B cell (primary cell): ENCODE measurements around the gene PAK6. TPM values are rescaled to one million over a fixed set of nuclear protein-coding genes. Genes with fewer than 3 reads are reported as not detected.

ENCODE experiments used
- ATAC-seq: fragments of 200-7000 bp; cut with Tn5 transposase; one replicate; pipeline ENCODE4 v1.10.0; 2021; ENCODE audit warnings: low read depth, mild to moderate bottlenecking, moderate number of reproducible peaks, moderate library complexity
- CTCF ChIA-PET: fragments of 350-600 bp; sonication (Branson Sonifier 250); formaldehyde crosslinking; loops from one replicate; lab custom pipeline; 2021; ENCODE audit warnings: antibody characterized with exemption, inconsistent platforms; lab: Charles Lee
- POLR2A ChIA-PET: fragments of 350-600 bp; sonication (Branson Sonifier 250); formaldehyde crosslinking; loops from one replicate; lab custom pipeline; 2021; ENCODE audit warnings: antibody characterized with exemption; lab: Charles Lee
- DNase-seq: peaks from one replicate; pipeline ENCODE4 v3.0.0; 2013
- H2AFZ ChIP-seq: 2 replicates; pipeline ENCODE4 v1.6.1; 2012; ENCODE audit warnings: mild to moderate bottlenecking, low read depth, low read length; ENCODE audit not compliant: insufficient read depth, poor library complexity, severe bottlenecking
- H3K27ac ChIP-seq, 2 donors: 1 replicate in 1 of 2; 2 replicates in 1 of 2; pipeline ENCODE4 v1.5.1; 2012 to 2013; ENCODE audit warnings: low read length in 2 of 2, mild to moderate bottlenecking in 2 of 2, moderate library complexity in 1 of 2
- H3K27me3 ChIP-seq, 4 experiments: fragments of 200-600 bp in 1 of 4; sonication (generic) in 1 of 4; replicated peaks in 1 of 4; 1 replicate in 2 of 4; 2 replicates in 2 of 4; pipeline versions ENCODE4 v1.6.1 to v1.7.0; 2013 to 2016; ENCODE audit warnings: low read length in 3 of 4, mild to moderate bottlenecking in 2 of 4, mixed read lengths in 1 of 4, moderate library complexity in 1 of 4; ENCODE audit not compliant: insufficient read depth in 4 of 4, control insufficient read depth in 3 of 4; ENCODE audit errors: control extremely low read depth in 1 of 4
- H3K36me3 ChIP-seq, 2 experiments: replicated peaks in 1 of 2; 1 replicate in 1 of 2; 2 replicates in 1 of 2; pipeline versions ENCODE4 v1.6.1 to v1.7.1; 2013; ENCODE audit warnings: low read length in 1 of 2; ENCODE audit not compliant: insufficient read depth in 2 of 2, control insufficient read depth in 1 of 2; ENCODE audit errors: control extremely low read depth in 1 of 2, extremely low read depth in 1 of 2
- H3K4me1 ChIP-seq, 2 donors: fragments of 200-600 bp in 1 of 2; sonication (generic) in 1 of 2; 1 replicate in 1 of 2; 2 replicates in 1 of 2; pipeline versions ENCODE4 v1.5.1 to v1.6.1; 2013 to 2017; ENCODE audit warnings: low read length in 2 of 2; ENCODE audit not compliant: control insufficient read depth in 2 of 2, insufficient read depth in 2 of 2
- H3K4me2 ChIP-seq: replicated peaks from 2 replicates; pipeline ENCODE3; 2012; ENCODE audit warnings: mild to moderate bottlenecking, low read depth, low read length; ENCODE audit not compliant: poor library complexity, severe bottlenecking
- H3K4me3 ChIP-seq, 5 experiments: fragments of 200-600 bp in 1 of 5; sonication (generic) in 1 of 5; 1 replicate in 3 of 5; 2 replicates in 2 of 5; pipeline versions ENCODE4 v1.5.1 to v1.7.0; 2011 to 2016; ENCODE audit warnings: low read length in 4 of 5, mild to moderate bottlenecking in 4 of 5, low read depth in 2 of 5, control low read depth in 1 of 5, moderate library complexity in 1 of 5; ENCODE audit not compliant: insufficient read depth in 1 of 5; ENCODE audit errors: control extremely low read depth in 1 of 5, extremely low read depth in 1 of 5
- H3K79me2 ChIP-seq: fragments of 200-600 bp; sonication (generic); one replicate; pipeline ENCODE4 v1.6.0; 2016; ENCODE audit warnings: low read length; ENCODE audit not compliant: control insufficient read depth, insufficient read depth
- H3K9ac ChIP-seq: fragments of 200-600 bp; sonication (generic); 2 replicates; pipeline ENCODE4 v1.6.1; 2017; ENCODE audit warnings: mild to moderate bottlenecking, low read length, moderate library complexity
- H3K9me3 ChIP-seq, 3 donors: one replicate each; pipeline versions ENCODE4 v1.6.1 to v1.7.1; 2013; ENCODE audit warnings: low read length in 2 of 3; ENCODE audit not compliant: control insufficient read depth in 2 of 3, insufficient read depth in 1 of 3; ENCODE audit errors: control extremely low read depth in 1 of 3
- H4K20me1 ChIP-seq: 2 replicates; pipeline ENCODE4 v1.6.0; 2012; ENCODE audit warnings: mild to moderate bottlenecking, low read length; ENCODE audit not compliant: insufficient read depth, control insufficient read depth, poor library complexity, severe bottlenecking
- H3K27ac Mint-ChIP-seq: one replicate; pipeline ENCODE4 v1.8.0; 2021; ENCODE audit warnings: mixed read lengths
- H3K27me3 Mint-ChIP-seq: one replicate; pipeline ENCODE4 v1.8.0; 2021; ENCODE audit warnings: mixed read lengths
- H3K4me1 Mint-ChIP-seq: one replicate; pipeline ENCODE4 v1.8.0; 2021; ENCODE audit warnings: mixed read lengths
- H3K4me3 Mint-ChIP-seq: one replicate; pipeline ENCODE4 v1.8.0; 2021; ENCODE audit warnings: mixed read lengths
- H3K9me3 Mint-ChIP-seq: one replicate; pipeline ENCODE4 v1.8.0; 2022; ENCODE audit warnings: mixed read lengths; ENCODE audit not compliant: insufficient read depth
- CTCF ChIP-seq: fragments of 200-600 bp; IDR thresholded peaks from one replicate; pipeline ENCODE4 v1.8.0; 2022; ENCODE audit warnings: antibody characterized with exemption, mild to moderate bottlenecking
- EZH2 ChIP-seq: IDR thresholded peaks from 2 replicates; pipeline ENCODE4 v1.6.1; 2012; ENCODE audit warnings: borderline replicate concordance, low read depth, mild to moderate bottlenecking, moderate library complexity, low read length; ENCODE audit not compliant: insufficient read depth, poor library complexity, severe bottlenecking
- WGBS: methylation state at CpG from one replicate; pipeline ENCODE4 v1.1.5; 2013; ENCODE audit warnings: missing lambda C conversion rate; ENCODE audit not compliant: insufficient coverage; 5-methylcytosine and 5-hydroxymethylcytosine counted together
- intact Hi-C: fragments of 100-400 bp; cut with micrococcal nuclease; formaldehyde crosslinking; loops from one replicate; pipeline ENCODE4 v1.10.0; 2022
- polyA plus RNA-seq: library from polyadenylated mRNA; depleted of rRNA; stranded (reverse); fragments of >200 nt; gene quantifications from 2 replicates; pipeline ENCODE4 v1.2.3, GENCODE V29; 2012
- total RNA-seq, 2 donors: library from RNA; stranded (reverse); fragments of 120-200 nt in 1 of 2; gene quantifications; 1 replicate in 1 of 2; 2 replicates in 1 of 2; pipeline versions ENCODE4 v1.2.3 to v1.2.4, GENCODE V29; 2013 to 2022

The PAK6 gene
- total and polyA plus RNA-seq, 2 donors (not counting 1 experiment from before 2014, with no cell fraction given) = 0.45 to 1.2 TPM

- H3K9ac ChIP-seq = peak within 1 kb of the TSS; percentile 66
- CTCF ChIA-PET = interaction anchor here (0.7 to 8.5 kb wide), 17 partner anchors 12 to 908 kb away, joined by 3 to 221 read pairs (median 4); partner anchors contain the start of genes CCDC9B, CHP1, EIF2AK4 and KNSTRN
- no peaks in the 10 kb centered on the region for H4K20me1 ChIP-seq
- no peaks in the 10 kb centered on the region for H3K27me3 Mint-ChIP-seq
- H3K27me3 ChIP-seq = peaks cover 0 to 2% (median 0%) of the 10 kb centered on the region in 4 experiments
- WGBS = under 1% methylated on average over 103 of the region's 103 CpGs
- POLR2A ChIA-PET = interaction anchor here (0.5 to 1.4 kb wide), 6 partner anchors 9 to 370 kb away, joined by 3 to 14 read pairs (median 4); partner anchors contain the start of gene PLCB2
- H3K9me3 ChIP-seq = peaks cover 0 to 2% (median 0%) of the 10 kb centered on the region in 3 donors
- peak; percentile 97 for DNase-seq
- intact Hi-C loops = loop anchor here (1.0 to 5.0 kb wide), 11 partner anchors 15 to 907 kb away; partner anchors contain the start of genes ANKRD63, BMF, BUB1B and CHP1
- H3K4me2 ChIP-seq = peak within 1 kb of the TSS; percentile 92
- H2AFZ ChIP-seq = peak within 1 kb of the TSS; percentile 63
- peak within 1 kb of the TSS; percentile 85 for H3K4me3 Mint-ChIP-seq
- H3K27ac Mint-ChIP-seq = no peak within 1 kb of the TSS
- H3K4me1 Mint-ChIP-seq = peaks cover 29% of the 10 kb centered on the region
- H3K79me2 ChIP-seq = no peaks in the 10 kb centered on the region
- H3K4me3 ChIP-seq = peak within 1 kb of the TSS; percentile 25 to 71 (median 59)
- no peaks in the 10 kb centered on the region for H3K36me3 ChIP-seq
- ATAC-seq = peak; percentile 89
- TF ChIP-seq CTCF = peak; percentile 75
- no peak for TF ChIP-seq EZH2
- H3K27ac ChIP-seq = peak within 1 kb of the TSS in 1 of 2 donors; percentile 10
- H3K9me3 Mint-ChIP-seq = no peaks in the 10 kb centered on the region
- peaks cover 21 to 26% of the 10 kb centered on the region in 2 donors for H3K4me1 ChIP-seq
These were observed 84.5 kb downstream of the PAK6 start, which contains the start of gene INAFM2 for GRCh38 chr15:40323239-40323952. TSS of gene INAFM2 (plus strand) at chr15:40323692. CDS start at chr15:40324056, 364 bp downstream.
